IMR-90 (cell line): Measurements from ENCODE around the gene PGBD5. TPM values are rescaled to one million over a fixed set of nuclear protein-coding genes. Genes with fewer than 3 reads are reported as not detected.

Experiments
- ATAC-seq: fragments of 200-7000 bp; cut with Tn5 transposase; 2 replicates; pipeline ENCODE4 v1.9.1; 2020; ENCODE audit warnings: low read depth, mild to moderate bottlenecking, moderate library complexity
- BruUV-seq: library from RNA; stranded (reverse); fragments of 400-500 nt; replicated peaks from 2 replicates; lab custom pipeline; 2021; lab: Mats Ljungman, UMichigan
- CTCF ChIA-PET: fragments of 300-600 bp; formaldehyde crosslinking; extraction: SDS; loops from one replicate; lab custom pipeline; 2021; ENCODE audit warnings: antibody characterized with exemption; lab: Yijun Ruan, JAX
- POLR2A ChIA-PET: fragments of 300-600 bp; sonication (Branson Sonifier 250); formaldehyde crosslinking; loops from one replicate; lab custom pipeline; 2022; ENCODE audit warnings: antibody characterized with exemption; ENCODE audit not compliant: unreplicated experiment; lab: Charles Lee
- DNase-seq: peaks from one replicate; pipeline ENCODE4 v3.0.0; 2013
- H2AFZ ChIP-seq: replicated peaks from 2 replicates; pipeline ENCODE3; 2013; ENCODE audit warnings: low read length, mild to moderate bottlenecking; ENCODE audit not compliant: poor library complexity
- H2AK5ac ChIP-seq: 2 replicates; pipeline ENCODE4 v1.6.1; 2013; ENCODE audit warnings: low read depth, low read length, inconsistent platforms
- H2AK9ac ChIP-seq: replicated peaks from 2 replicates; pipeline ENCODE3; 2013; ENCODE audit warnings: mild to moderate bottlenecking, low read depth, low read length, moderate library complexity; ENCODE audit not compliant: poor library complexity
- H2BK120ac ChIP-seq: 2 replicates; pipeline ENCODE4 v1.6.1; 2013; ENCODE audit warnings: low read depth, low read length, inconsistent platforms
- H2BK15ac ChIP-seq: 3 replicates; pipeline ENCODE4 v1.6.1; 2013; ENCODE audit warnings: low read depth, low read length, inconsistent platforms
- H2BK20ac ChIP-seq: 2 replicates; pipeline ENCODE4 v1.6.1; 2013; ENCODE audit warnings: low read depth, mild to moderate bottlenecking, inconsistent platforms, low read length, moderate library complexity
- H2BK5ac ChIP-seq: 2 replicates; pipeline ENCODE4 v1.6.1; 2013; ENCODE audit warnings: mild to moderate bottlenecking, low read depth, low read length, inconsistent platforms; ENCODE audit not compliant: poor library complexity, severe bottlenecking
- H3K14ac ChIP-seq: replicated peaks from 2 replicates; pipeline ENCODE4 v1.6.1; 2013; ENCODE audit warnings: low read depth, low read length, inconsistent platforms
- H3K18ac ChIP-seq: 2 replicates; pipeline ENCODE4 v1.6.1; 2013; ENCODE audit warnings: low read depth, low read length, control low read depth
- H3K23ac ChIP-seq: 2 replicates; pipeline ENCODE4 v1.6.1; 2013; ENCODE audit warnings: low read depth, low read length, inconsistent platforms
- H3K27ac ChIP-seq: 2 replicates; pipeline ENCODE4 v1.5.1; 2013; ENCODE audit warnings: mild to moderate bottlenecking, control low read depth, low read length; ENCODE audit not compliant: insufficient read depth
- H3K27me3 ChIP-seq: 2 replicates; pipeline ENCODE4 v1.6.1; 2013; ENCODE audit warnings: low read length; ENCODE audit not compliant: control insufficient read depth, insufficient read depth
- H3K36me3 ChIP-seq: 2 replicates; pipeline ENCODE4 v1.6.1; 2013; ENCODE audit warnings: low read length, mixed read lengths; ENCODE audit not compliant: control insufficient read depth, insufficient read depth
- H3K4ac ChIP-seq: 2 replicates; pipeline ENCODE4 v1.6.1; 2013; ENCODE audit warnings: low read depth, low read length, inconsistent platforms
- H3K4me1 ChIP-seq: 2 replicates; pipeline ENCODE4 v1.6.1; 2013; ENCODE audit warnings: low read length, mixed read lengths; ENCODE audit not compliant: control insufficient read depth, insufficient read depth
- H3K4me2 ChIP-seq: 2 replicates; pipeline ENCODE4 v1.6.1; 2013; ENCODE audit warnings: low read depth, mild to moderate bottlenecking, control low read depth, low read length, moderate library complexity
- H3K4me3 ChIP-seq: 2 replicates; pipeline ENCODE4 v1.5.1; 2013; ENCODE audit warnings: low read depth, mild to moderate bottlenecking, control low read depth, low read length, moderate library complexity; ENCODE audit not compliant: insufficient read depth
- H3K56ac ChIP-seq: 2 replicates; pipeline ENCODE4 v1.6.1; 2013; ENCODE audit warnings: low read length, inconsistent platforms; ENCODE audit not compliant: insufficient read depth; ENCODE audit errors: extremely low read depth
- H3K79me1 ChIP-seq, 2 experiments: 2 replicates each; pipeline ENCODE4 v1.6.1; 2013; ENCODE audit warnings: low read length in 2 of 2, inconsistent platforms in 1 of 2, low read depth in 1 of 2
- H3K9ac ChIP-seq: 2 replicates; pipeline ENCODE4 v1.6.1; 2013; ENCODE audit warnings: low read depth, low read length, control low read depth
- H3K9me1 ChIP-seq: 2 replicates; pipeline ENCODE4 v1.6.1; 2013; ENCODE audit warnings: low read length, inconsistent platforms; ENCODE audit not compliant: insufficient read depth
- H3K9me3 ChIP-seq: 2 replicates; pipeline ENCODE4 v1.6.1; 2013; ENCODE audit warnings: low read length; ENCODE audit not compliant: control insufficient read depth, insufficient read depth
- H4K20me1 ChIP-seq: 2 replicates; pipeline ENCODE4 v1.6.1; 2013; ENCODE audit warnings: low read length, inconsistent platforms; ENCODE audit not compliant: insufficient read depth
- H4K5ac ChIP-seq: 2 replicates; pipeline ENCODE4 v1.6.1; 2013; ENCODE audit warnings: mild to moderate bottlenecking, low read depth, low read length, control low read depth
- H4K8ac ChIP-seq, 2 experiments: 2 replicates each; pipeline ENCODE4 v1.6.1; 2013; ENCODE audit warnings: low read depth in 2 of 2, low read length in 2 of 2, control low read depth in 1 of 2, inconsistent platforms in 1 of 2
- H4K91ac ChIP-seq: 2 replicates; pipeline ENCODE4 v1.6.1; 2013; ENCODE audit warnings: low read depth, low read length, inconsistent platforms; ENCODE audit not compliant: insufficient read depth
- BHLHE40 ChIP-seq: fragments of 150-350 bp; IDR thresholded peaks from 2 replicates; pipeline ENCODE4 v1.6.1; 2016; ENCODE audit warnings: mild to moderate bottlenecking, low read depth, low read length
- CEBPB ChIP-seq: IDR thresholded peaks from 2 replicates; pipeline ENCODE4 v1.6.1; 2012; ENCODE audit warnings: low read depth, low read length, improper control_type of control experiment
- CHD1 ChIP-seq: IDR thresholded peaks from 2 replicates; pipeline ENCODE4 v1.6.1; 2012; ENCODE audit warnings: low read depth, low read length, improper control_type of control experiment
- FOS ChIP-seq: fragments of 150-350 bp; IDR thresholded peaks from 2 replicates; pipeline ENCODE4 v1.6.1; 2016; ENCODE audit warnings: low read depth, low read length
- MAFK ChIP-seq: IDR thresholded peaks from 2 replicates; pipeline ENCODE4 v1.6.1; 2012; ENCODE audit warnings: low read depth, low read length, improper control_type of control experiment
- MAZ ChIP-seq: IDR thresholded peaks from 2 replicates; pipeline ENCODE4 v1.6.1; 2012; ENCODE audit warnings: low read depth, mild to moderate bottlenecking, low read length, improper control_type of control experiment, moderate library complexity, borderline replicate concordance
- MXI1 ChIP-seq: IDR thresholded peaks from 2 replicates; pipeline ENCODE4 v1.6.1; 2012; ENCODE audit warnings: low read depth, mild to moderate bottlenecking, low read length, moderate library complexity, borderline replicate concordance
- NFE2L2 ChIP-seq: fragments of 150-350 bp; IDR thresholded peaks from 2 replicates; pipeline ENCODE4 v1.6.1; 2016; ENCODE audit warnings: low read depth, mild to moderate bottlenecking, low read length
- RAD21 ChIP-seq: IDR thresholded peaks from 2 replicates; pipeline ENCODE4 v1.6.1; 2012; ENCODE audit warnings: low read length, improper control_type of control experiment
- RCOR1 ChIP-seq: IDR thresholded peaks from 2 replicates; pipeline ENCODE4 v1.6.1; 2012; ENCODE audit warnings: mild to moderate bottlenecking, low read length, improper control_type of control experiment; ENCODE audit not compliant: insufficient replicate concordance
- RFX5 ChIP-seq: IDR thresholded peaks from 2 replicates; pipeline ENCODE4 v1.8.0; 2012; ENCODE audit warnings: low read depth, mild to moderate bottlenecking, low read length, moderate library complexity
- SMC3 ChIP-seq: fragments of 150-350 bp; IDR thresholded peaks from 2 replicates; pipeline ENCODE4 v1.6.1; 2016; ENCODE audit warnings: low read depth, mild to moderate bottlenecking, antibody characterized with exemption, low read length, moderate library complexity
- WGBS, 2 experiments: methylation state at CpG; one replicate each; pipeline versions ENCODE4 v1.1.5 to v1.1.7; 2013; ENCODE audit warnings: missing lambda C conversion rate in 2 of 2; ENCODE audit not compliant: insufficient read length in 1 of 2; ENCODE audit errors: extremely low coverage in 2 of 2; 5-methylcytosine and 5-hydroxymethylcytosine counted together
- dilution Hi-C: fragments of 300-500 bp; cut with HindIII; formaldehyde crosslinking; loops from one replicate; pipeline ENCODE4 v1.14.3; 2018; ENCODE audit warnings: low sequenced_read_pairs; ENCODE audit not compliant: unreplicated experiment
- in situ Hi-C: fragments of 300-500 bp; cut with MboI; formaldehyde crosslinking; loops from 3 replicates; pipeline ENCODE4 v1.14.3; 2019; ENCODE audit warnings: low sequenced_read_pairs, inconsistent platforms, mixed read lengths
- intact Hi-C: fragments of 100-400 bp; cut with micrococcal nuclease; formaldehyde crosslinking; loops from 2 replicates; pipeline ENCODE4 v1.10.0; 2022
- polyA plus RNA-seq, 3 experiments: library from polyadenylated mRNA; depleted of rRNA; stranded (reverse); fragments of >200 nt; gene quantifications; 2 replicates each; pipeline ENCODE4 v1.2.3, GENCODE V29; 2012; ENCODE audit warnings: low replicate concordance in 1 of 3
- total RNA-seq: library from RNA; depleted of rRNA; stranded (reverse); fragments of >200 nt; gene quantifications from 2 replicates; pipeline ENCODE4 v1.2.3, GENCODE V29; 2012
- TF ChIP-seq, protein P1 (sequence below): fragments of 150-350 bp; IDR thresholded peaks from 2 replicates; pipeline ENCODE4 v1.6.1; 2017; ENCODE audit warnings: mild to moderate bottlenecking, antibody characterized with exemption, low read length, low read depth
- TF ChIP-seq, protein P2 (sequence below): fragments of 150-350 bp; IDR thresholded peaks from 2 replicates; pipeline ENCODE4 v1.6.1; 2016; ENCODE audit warnings: low read depth, mild to moderate bottlenecking, low read length, moderate library complexity, borderline replicate concordance
- TF ChIP-seq, protein P3 (sequence below): conservative IDR thresholded peaks from 2 replicates; pipeline ENCODE4 v1.5.1; 2012; ENCODE audit warnings: mild to moderate bottlenecking, low read depth, low read length, improper control_type of control experiment

PGBD5 gene
- total and polyA plus RNA-seq, 2 of the 4 experiments (the other 2 are of a cell fraction) = 0.18 to 0.36 TPM

GRCh38 chr1:230320804-230321203, 105.3 kb downstream of the PGBD5 start:
- CTCF ChIA-PET = no interaction called here
- H4K8ac ChIP-seq = no peak overlapping the region
- dilution Hi-C loops (no loop called here), in situ Hi-C loops (loop anchor here (25.0 kb wide), 1 partner anchor 1059 kb away; the partner anchor contains the start of gene RAB4A), intact Hi-C loops (no loop called here)
- H3K14ac ChIP-seq = no peak overlapping the region
- DNase-seq (no peak), ATAC-seq (no peak)
- no peaks in the 10 kb centered on the region for H3K9me3 ChIP-seq
- H4K20me1 ChIP-seq = no peaks in the 10 kb centered on the region
- H3K4me1 ChIP-seq = no peaks in the 10 kb centered on the region
- H3K56ac ChIP-seq = no peak overlapping the region
- POLR2A ChIA-PET = no interaction called here
- no peak overlapping the region for H2BK15ac ChIP-seq
- no peak overlapping the region for H2BK5ac ChIP-seq
- no peak overlapping the region for H4K5ac ChIP-seq
- H3K23ac ChIP-seq = no peak overlapping the region
- H3K36me3 ChIP-seq = no peaks in the 10 kb centered on the region
- H3K4ac ChIP-seq = no peak overlapping the region
- BruUV-seq = no TSS peak
- no peak overlapping the region for H3K18ac ChIP-seq
- no peak overlapping the region for H3K27ac ChIP-seq
- H4K91ac ChIP-seq = no peak overlapping the region
- no peaks in the 10 kb centered on the region for H3K9me1 ChIP-seq
- H2AK9ac ChIP-seq = no peak overlapping the region
- H2AK5ac ChIP-seq = no peak overlapping the region
- H3K4me2 ChIP-seq = no peak overlapping the region
- no peak overlapping the region for H2AFZ ChIP-seq
- no peak overlapping the region for H2BK20ac ChIP-seq
- no CpG with 5 or more reads among the region's 4 CpGs for WGBS, 2 experiments
- TF ChIP-seq FOS = no peak
- TF ChIP-seq, protein P1, sequence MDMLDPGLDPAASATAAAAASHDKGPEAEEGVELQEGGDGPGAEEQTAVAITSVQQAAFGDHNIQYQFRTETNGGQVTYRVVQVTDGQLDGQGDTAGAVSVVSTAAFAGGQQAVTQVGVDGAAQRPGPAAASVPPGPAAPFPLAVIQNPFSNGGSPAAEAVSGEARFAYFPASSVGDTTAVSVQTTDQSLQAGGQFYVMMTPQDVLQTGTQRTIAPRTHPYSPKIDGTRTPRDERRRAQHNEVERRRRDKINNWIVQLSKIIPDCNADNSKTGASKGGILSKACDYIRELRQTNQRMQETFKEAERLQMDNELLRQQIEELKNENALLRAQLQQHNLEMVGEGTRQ = no peak
- TF ChIP-seq CEBPB = no peak
- no peak for TF ChIP-seq SMC3
- TF ChIP-seq MXI1 = no peak
- TF ChIP-seq CHD1 = no peak
- no peak for TF ChIP-seq BHLHE40
- TF ChIP-seq NFE2L2 = no peak
- TF ChIP-seq RFX5 = no peak
- no peak for TF ChIP-seq MAZ
- TF ChIP-seq, protein P2, sequence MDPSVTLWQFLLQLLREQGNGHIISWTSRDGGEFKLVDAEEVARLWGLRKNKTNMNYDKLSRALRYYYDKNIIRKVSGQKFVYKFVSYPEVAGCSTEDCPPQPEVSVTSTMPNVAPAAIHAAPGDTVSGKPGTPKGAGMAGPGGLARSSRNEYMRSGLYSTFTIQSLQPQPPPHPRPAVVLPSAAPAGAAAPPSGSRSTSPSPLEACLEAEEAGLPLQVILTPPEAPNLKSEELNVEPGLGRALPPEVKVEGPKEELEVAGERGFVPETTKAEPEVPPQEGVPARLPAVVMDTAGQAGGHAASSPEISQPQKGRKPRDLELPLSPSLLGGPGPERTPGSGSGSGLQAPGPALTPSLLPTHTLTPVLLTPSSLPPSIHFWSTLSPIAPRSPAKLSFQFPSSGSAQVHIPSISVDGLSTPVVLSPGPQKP = no peak
- TF ChIP-seq RCOR1 = no peak
- no peak for TF ChIP-seq MAFK
- no peak for TF ChIP-seq RAD21
- TF ChIP-seq, protein P3, sequence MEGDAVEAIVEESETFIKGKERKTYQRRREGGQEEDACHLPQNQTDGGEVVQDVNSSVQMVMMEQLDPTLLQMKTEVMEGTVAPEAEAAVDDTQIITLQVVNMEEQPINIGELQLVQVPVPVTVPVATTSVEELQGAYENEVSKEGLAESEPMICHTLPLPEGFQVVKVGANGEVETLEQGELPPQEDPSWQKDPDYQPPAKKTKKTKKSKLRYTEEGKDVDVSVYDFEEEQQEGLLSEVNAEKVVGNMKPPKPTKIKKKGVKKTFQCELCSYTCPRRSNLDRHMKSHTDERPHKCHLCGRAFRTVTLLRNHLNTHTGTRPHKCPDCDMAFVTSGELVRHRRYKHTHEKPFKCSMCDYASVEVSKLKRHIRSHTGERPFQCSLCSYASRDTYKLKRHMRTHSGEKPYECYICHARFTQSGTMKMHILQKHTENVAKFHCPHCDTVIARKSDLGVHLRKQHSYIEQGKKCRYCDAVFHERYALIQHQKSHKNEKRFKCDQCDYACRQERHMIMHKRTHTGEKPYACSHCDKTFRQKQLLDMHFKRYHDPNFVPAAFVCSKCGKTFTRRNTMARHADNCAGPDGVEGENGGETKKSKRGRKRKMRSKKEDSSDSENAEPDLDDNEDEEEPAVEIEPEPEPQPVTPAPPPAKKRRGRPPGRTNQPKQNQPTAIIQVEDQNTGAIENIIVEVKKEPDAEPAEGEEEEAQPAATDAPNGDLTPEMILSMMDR = no peak
- H2BK120ac ChIP-seq = no peak overlapping the region
- no peak overlapping the region for H3K4me3 ChIP-seq
- no peaks in the 10 kb centered on the region for H3K79me1 ChIP-seq
- H3K27me3 ChIP-seq = no peaks in the 10 kb centered on the region; the same call in 1 of the 2 replicates
- no peak overlapping the region for H3K9ac ChIP-seq
